ENCODE data around the gene UNKL. TPM values are rescaled to one million over a fixed set of nuclear protein-coding genes. Genes with fewer than 3 reads are reported as not detected.

Gene UNKL
- total and polyA plus RNA-seq, 2 experiments from 2014 or later = 6.1 to 13.0 TPM

DNA sequence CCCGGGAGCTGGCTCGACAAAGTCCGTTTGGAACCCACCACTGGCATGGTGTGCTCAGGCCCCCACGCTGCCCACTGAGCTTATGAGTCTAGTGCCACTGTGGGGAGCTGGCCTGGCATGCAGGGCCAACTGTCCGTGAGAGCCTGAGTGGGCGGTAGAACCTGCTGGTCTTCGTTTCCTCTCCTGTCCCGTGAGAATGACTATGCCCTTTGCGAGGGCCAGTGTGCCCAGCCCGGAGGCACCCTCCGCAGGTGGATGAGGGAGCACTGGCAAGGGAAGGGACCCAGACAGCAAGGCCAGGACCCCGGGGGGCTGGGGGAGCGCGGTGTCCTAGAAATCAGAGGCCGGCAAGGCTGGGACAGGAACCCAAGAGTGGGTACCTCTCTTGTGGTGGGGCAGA lies 77.9 kb downstream of the UNKL start:
- Histone ChIP-seq H3K4me3 (no peak overlapping the region), H3K4me2 (ENCODE audit: unreplicated experiment) (no peak overlapping the region), H3K27ac (no peak overlapping the region), H3K79me2 (ENCODE audit: insufficient read depth) (no peaks in the 10 kb centered on the region), H2AFZ (no peak overlapping the region), H3K36me3 (ENCODE audit: low read depth) (no peaks in the 10 kb centered on the region), H3K9me3 (ENCODE audit: low read depth) (no peaks in the 10 kb centered on the region), H4K20me1 (ENCODE audit: insufficient read depth) (no peaks in the 10 kb centered on the region), H3K9ac (no peak overlapping the region), H3K4me1 (ENCODE audit: insufficient read depth) (no peaks in the 10 kb centered on the region), H3K9me2 (ENCODE audit: insufficient read depth) (no peaks in the 10 kb centered on the region), H3F3A (ENCODE audit: insufficient read depth) (no peaks in the 10 kb centered on the region), H3K27me3 (replicated peaks; ENCODE audit: insufficient read depth) (peaks cover 36% of the 10 kb centered on the region)
- no peak for DNase-seq
- in situ Hi-C loops (cut with MboI) = no loop called here
- WGBS, 2 experiments (ENCODE audit: low coverage in 1 of 2, low lambda C conversion rate in 2 of 2, missing lambda C conversion rate in 2 of 2) = 55 to 60% methylated on average over 15 of the region's 15 CpGs
- TF ChIP-seq EZH2phosphoT487 (IDR thresholded peaks at IDR 0.05; ENCODE audit: insufficient read depth, low read depth) (no peak), EZH2 (IDR thresholded peaks at IDR 0.05; ENCODE audit: insufficient read depth, poor library complexity, severe bottlenecking) (no peak)

DNA sequence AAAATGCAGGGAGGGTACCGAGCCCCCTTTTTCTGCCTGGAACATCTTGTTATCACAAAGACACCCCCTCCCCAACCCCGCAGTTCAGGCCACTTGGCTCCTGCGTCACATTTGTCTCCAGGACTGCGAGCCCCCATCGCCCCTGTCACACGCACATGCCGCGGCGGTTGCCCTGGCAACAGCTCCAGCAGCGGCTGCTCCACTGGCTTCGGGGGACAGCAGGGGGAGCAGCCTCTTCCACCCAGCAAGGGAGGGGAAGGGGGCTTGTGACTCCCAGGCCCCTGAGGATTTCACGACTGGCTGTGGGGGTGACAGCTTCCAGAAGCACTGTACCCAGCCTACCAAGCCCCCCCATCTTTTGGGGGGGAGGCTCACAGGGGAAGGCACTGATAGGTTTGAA lies 78.5 kb downstream of the UNKL start:
- no peaks in the 10 kb centered on the region for H3F3A ChIP-seq (ENCODE audit: insufficient read depth)
- H3K9me3 ChIP-seq (ENCODE audit: low read depth) = no peaks in the 10 kb centered on the region
- no peak overlapping the region for H3K27ac ChIP-seq
- no peak overlapping the region for H3K9ac ChIP-seq
- H3K4me2 ChIP-seq (ENCODE audit: unreplicated experiment) = no peak overlapping the region
- no peak for TF ChIP-seq EZH2phosphoT487 (IDR thresholded peaks at IDR 0.05; ENCODE audit: insufficient read depth, low read depth)
- no peak for TF ChIP-seq EZH2 (IDR thresholded peaks at IDR 0.05; ENCODE audit: insufficient read depth, poor library complexity, severe bottlenecking)
- in situ Hi-C loops (cut with MboI) = no loop called here
- H3K36me3 ChIP-seq (ENCODE audit: low read depth) = no peaks in the 10 kb centered on the region
- no peak for DNase-seq
- no peaks in the 10 kb centered on the region for H3K4me1 ChIP-seq (ENCODE audit: insufficient read depth)
- H2AFZ ChIP-seq = no peak overlapping the region
- H3K27me3 ChIP-seq (replicated peaks; ENCODE audit: insufficient read depth) = peaks cover 36% of the 10 kb centered on the region
- H3K4me3 ChIP-seq = no peak overlapping the region
- no peaks in the 10 kb centered on the region for H3K9me2 ChIP-seq (ENCODE audit: insufficient read depth)
- no peaks in the 10 kb centered on the region for H4K20me1 ChIP-seq (ENCODE audit: insufficient read depth)
- 1 to 5% methylated on average over 12 of the region's 12 CpGs for WGBS, 2 experiments (ENCODE audit: low coverage in 1 of 2, low lambda C conversion rate in 2 of 2, missing lambda C conversion rate in 2 of 2)
- no peaks in the 10 kb centered on the region for H3K79me2 ChIP-seq (ENCODE audit: insufficient read depth)

DNA sequence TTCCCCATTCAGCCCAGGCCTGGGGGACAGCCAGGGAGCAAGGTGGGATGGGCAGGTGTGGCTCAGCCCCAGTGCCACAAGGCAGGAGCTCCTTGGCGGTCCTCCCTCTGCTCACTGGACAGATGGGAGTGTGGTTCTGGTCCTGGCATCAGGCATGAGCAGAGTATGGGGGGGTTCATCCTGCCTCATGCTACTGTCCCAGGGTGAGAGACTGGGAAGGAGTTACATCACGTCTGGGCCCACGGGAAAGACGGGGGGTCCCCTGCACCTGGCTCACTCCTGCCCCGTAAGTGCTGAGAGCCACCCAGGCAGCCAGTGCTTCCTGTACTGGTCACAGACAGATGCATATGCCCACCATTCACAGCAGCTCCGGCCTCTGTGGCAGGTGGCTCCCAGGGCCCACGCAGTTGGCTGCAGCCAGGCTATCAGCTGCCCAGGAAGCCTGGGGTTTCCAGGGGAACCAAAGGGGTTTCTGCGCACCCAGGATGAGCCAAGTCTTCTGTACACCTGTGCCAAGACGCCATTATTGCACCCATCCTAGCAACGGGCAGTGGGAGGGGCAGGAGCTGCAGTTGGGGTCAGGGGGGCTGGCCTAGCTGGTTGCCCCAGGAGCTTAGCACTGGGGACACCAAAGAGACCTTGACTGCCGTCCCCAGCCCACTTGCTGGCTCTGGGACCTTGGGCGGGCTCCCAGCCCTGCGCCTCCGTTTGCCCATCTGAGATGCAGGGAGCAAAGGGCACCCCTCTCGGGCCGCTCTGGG lies 79.1 kb downstream of the UNKL start:
- no peaks in the 10 kb centered on the region for H3K9me2 ChIP-seq (ENCODE audit: insufficient read depth)
- in situ Hi-C loops (cut with MboI) = no loop called here
- no peak overlapping the region for H3K4me2 ChIP-seq (ENCODE audit: unreplicated experiment)
- H3K4me3 ChIP-seq = no peak overlapping the region
- H3K36me3 ChIP-seq (ENCODE audit: low read depth) = no peaks in the 10 kb centered on the region
- no peaks in the 10 kb centered on the region for H3K9me3 ChIP-seq (ENCODE audit: low read depth)
- no peaks in the 10 kb centered on the region for H3K79me2 ChIP-seq (ENCODE audit: insufficient read depth)
- 16 to 26% methylated on average over 14 to 16 of the region's 16 CpGs for WGBS, 2 experiments (ENCODE audit: low coverage in 1 of 2, low lambda C conversion rate in 2 of 2, missing lambda C conversion rate in 2 of 2)
- H2AFZ ChIP-seq = no peak overlapping the region
- DNase-seq = no peak
- no peak overlapping the region for H3K27ac ChIP-seq
- peaks cover 36% of the 10 kb centered on the region for H3K27me3 ChIP-seq (replicated peaks; ENCODE audit: insufficient read depth)
- no peak overlapping the region for H3K9ac ChIP-seq
- H3K4me1 ChIP-seq (ENCODE audit: insufficient read depth) = no peaks in the 10 kb centered on the region
- TF ChIP-seq EZH2 (IDR thresholded peaks at IDR 0.05; ENCODE audit: insufficient read depth, poor library complexity, severe bottlenecking) (no peak), EZH2phosphoT487 (IDR thresholded peaks at IDR 0.05; ENCODE audit: insufficient read depth, low read depth) (no peak)
- H4K20me1 ChIP-seq (ENCODE audit: insufficient read depth) = no peaks in the 10 kb centered on the region
- no peaks in the 10 kb centered on the region for H3F3A ChIP-seq (ENCODE audit: insufficient read depth)

DNA sequence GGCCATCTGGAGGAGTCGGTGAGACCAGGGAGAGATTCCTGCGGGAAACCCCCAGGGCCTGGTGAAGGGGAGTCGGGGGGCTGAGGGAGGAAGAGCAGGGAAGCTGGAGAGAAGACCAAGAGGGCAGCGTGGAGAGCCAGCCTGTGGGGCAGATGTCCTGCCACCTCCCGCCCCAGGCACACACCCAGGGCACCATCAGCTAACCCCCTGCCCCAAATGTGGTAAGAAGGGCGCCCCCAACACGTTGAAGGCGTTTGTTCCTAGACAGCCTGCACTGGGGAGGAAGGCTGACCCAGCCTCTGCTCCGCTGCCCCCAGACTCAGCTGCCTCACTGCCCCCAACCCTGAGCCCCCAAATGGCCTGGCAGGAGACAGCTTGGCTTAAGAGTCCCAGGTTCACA lies 79.8 kb downstream of the UNKL start:
- Histone ChIP-seq H3K9me3 (ENCODE audit: low read depth) (no peaks in the 10 kb centered on the region), H3K27ac (no peak overlapping the region), H3K4me2 (ENCODE audit: unreplicated experiment) (no peak overlapping the region), H3K27me3 (replicated peaks; ENCODE audit: insufficient read depth) (peaks cover 36% of the 10 kb centered on the region), H3F3A (ENCODE audit: insufficient read depth) (no peaks in the 10 kb centered on the region), H3K9ac (no peak overlapping the region), H2AFZ (no peak overlapping the region), H3K36me3 (ENCODE audit: low read depth) (no peaks in the 10 kb centered on the region), H3K4me3 (no peak overlapping the region), H3K9me2 (ENCODE audit: insufficient read depth) (no peaks in the 10 kb centered on the region), H3K79me2 (ENCODE audit: insufficient read depth) (no peaks in the 10 kb centered on the region), H4K20me1 (ENCODE audit: insufficient read depth) (no peaks in the 10 kb centered on the region), H3K4me1 (ENCODE audit: insufficient read depth) (no peaks in the 10 kb centered on the region)
- TF ChIP-seq EZH2phosphoT487 (IDR thresholded peaks at IDR 0.05; ENCODE audit: insufficient read depth, low read depth) (no peak), EZH2 (IDR thresholded peaks at IDR 0.05; ENCODE audit: insufficient read depth, poor library complexity, severe bottlenecking) (no peak)
- in situ Hi-C loops (cut with MboI) = no loop called here
- 20 to 26% methylated on average over 6 to 9 of the region's 9 CpGs for WGBS, 2 experiments (ENCODE audit: low coverage in 1 of 2, low lambda C conversion rate in 2 of 2, missing lambda C conversion rate in 2 of 2)
- DNase-seq = no peak

Measured in GM23248 (cell line).